Measurements from ENCODE around the gene ATXN2.

- TF ChIP-seq CTCF (IDR thresholded peaks at IDR 0.05; ENCODE audit: low read length) (no peak), EZH2phosphoT487 (IDR thresholded peaks at IDR 0.05; ENCODE audit: low read length) (no peak), EZH2 (optimal IDR thresholded peaks at IDR 0.05; ENCODE audit: low read depth, low read length) (no peak)
These were observed 25.6 kb downstream of the ATXN2 start for GRCh38 chr12:111573476-111573875.

All from MM.1S (cell line).